Type B pancreatic cell (in vitro differentiated cells): ENCODE measurements around the gene KRTAP12-3. TPM values are rescaled to one million over a fixed set of nuclear protein-coding genes. Genes with fewer than 3 reads are reported as not detected.
"Not testable (repeated sequence)": the region's sequence is repeated elsewhere in the genome, so short reads cannot be mapped to it uniquely, and the experiment has no call there.

Source experiments
- DNase-seq: peaks from one replicate; pipeline ENCODE4 v3.0.0; 2021; ENCODE audit warnings: mixed read lengths; ENCODE audit not compliant: unreplicated experiment; ENCODE audit errors: extremely low spot score
- H3K27ac Mint-ChIP-seq: 2 replicates; pipeline ENCODE4 v1.8.0; 2021; ENCODE audit warnings: mild to moderate bottlenecking, mixed read lengths
- H3K27me3 Mint-ChIP-seq: 2 replicates; pipeline ENCODE4 v1.8.0; 2021; ENCODE audit warnings: mixed read lengths
- H3K36me3 Mint-ChIP-seq: 2 replicates; pipeline ENCODE4 v1.8.0; 2021; ENCODE audit warnings: mixed read lengths
- H3K4me1 Mint-ChIP-seq: one replicate; pipeline ENCODE4 v1.8.0; 2021; ENCODE audit warnings: mixed read lengths; ENCODE audit not compliant: unreplicated experiment
- H3K4me3 Mint-ChIP-seq: 2 replicates; pipeline ENCODE4 v1.8.0; 2021; ENCODE audit warnings: mild to moderate bottlenecking, mixed read lengths
- H3K9me3 Mint-ChIP-seq: 2 replicates; pipeline ENCODE4 v1.8.0; 2021; ENCODE audit warnings: mixed read lengths
- total RNA-seq: library from RNA; stranded (reverse); gene quantifications from 2 replicates; pipeline ENCODE4 v1.2.1, GENCODE V29; 2021; ENCODE audit warnings: low replicate concordance
- TF ChIP-seq, protein P1 (sequence below): fragments of 200-600 bp; sonication (generic); conservative IDR thresholded peaks from 2 replicates; pipeline ENCODE4 v1.5.0; 2021; ENCODE audit warnings: antibody characterized with exemption, mild to moderate bottlenecking

Gene KRTAP12-3
- total RNA-seq, 1 donor from 2014 or later = not detected

DNA sequence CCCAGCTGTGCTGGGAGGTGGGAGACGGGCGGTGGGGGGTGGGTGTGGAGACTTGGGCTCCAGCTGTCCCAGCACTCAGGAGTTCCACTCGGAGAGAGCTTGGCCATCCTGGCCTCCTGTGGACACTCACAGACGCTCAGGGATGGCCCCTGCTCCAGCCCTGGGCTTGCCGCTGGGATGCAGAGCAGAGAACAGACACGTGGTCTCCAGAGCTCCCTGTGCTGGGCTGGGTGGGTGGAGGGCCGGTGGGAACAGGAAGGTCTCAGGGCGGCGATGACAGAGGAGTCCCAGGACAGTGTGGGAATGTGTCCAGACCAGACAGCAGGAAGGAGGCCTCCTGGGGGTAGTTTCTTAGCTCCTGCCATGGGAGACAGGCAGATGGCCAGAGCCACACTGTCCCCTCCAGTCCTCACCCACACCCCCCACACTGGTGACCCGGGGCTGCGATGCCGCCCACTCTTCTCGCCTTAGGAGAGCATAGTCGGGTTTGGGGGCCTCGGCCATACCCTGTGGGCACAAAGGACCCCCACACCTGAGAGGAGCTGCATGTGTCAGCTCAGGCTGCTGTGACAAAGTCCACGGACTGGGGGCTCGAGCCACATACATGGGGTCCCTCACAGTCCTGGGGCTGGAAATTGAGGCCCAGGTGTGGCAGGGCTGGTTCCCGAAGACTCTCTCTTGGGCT, 28.9 kb upstream of the KRTAP12-3 start:
- Mint-ChIP-seq H3K4me3 (no peak overlapping the region), H3K27ac (no peak overlapping the region), H3K4me1 (no peaks in the 10 kb centered on the region), H3K36me3 (no peaks in the 10 kb centered on the region), H3K9me3 (peaks cover 27% of the 10 kb centered on the region), H3K27me3 (peaks cover 3% of the 10 kb centered on the region)
- no peak for DNase-seq
- TF ChIP-seq, protein P1, sequence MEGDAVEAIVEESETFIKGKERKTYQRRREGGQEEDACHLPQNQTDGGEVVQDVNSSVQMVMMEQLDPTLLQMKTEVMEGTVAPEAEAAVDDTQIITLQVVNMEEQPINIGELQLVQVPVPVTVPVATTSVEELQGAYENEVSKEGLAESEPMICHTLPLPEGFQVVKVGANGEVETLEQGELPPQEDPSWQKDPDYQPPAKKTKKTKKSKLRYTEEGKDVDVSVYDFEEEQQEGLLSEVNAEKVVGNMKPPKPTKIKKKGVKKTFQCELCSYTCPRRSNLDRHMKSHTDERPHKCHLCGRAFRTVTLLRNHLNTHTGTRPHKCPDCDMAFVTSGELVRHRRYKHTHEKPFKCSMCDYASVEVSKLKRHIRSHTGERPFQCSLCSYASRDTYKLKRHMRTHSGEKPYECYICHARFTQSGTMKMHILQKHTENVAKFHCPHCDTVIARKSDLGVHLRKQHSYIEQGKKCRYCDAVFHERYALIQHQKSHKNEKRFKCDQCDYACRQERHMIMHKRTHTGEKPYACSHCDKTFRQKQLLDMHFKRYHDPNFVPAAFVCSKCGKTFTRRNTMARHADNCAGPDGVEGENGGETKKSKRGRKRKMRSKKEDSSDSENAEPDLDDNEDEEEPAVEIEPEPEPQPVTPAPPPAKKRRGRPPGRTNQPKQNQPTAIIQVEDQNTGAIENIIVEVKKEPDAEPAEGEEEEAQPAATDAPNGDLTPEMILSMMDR = no peak

GRCh38 chr21:44630440-44630839, 27.3 kb upstream of the KRTAP12-3 start:
- H3K4me1 Mint-ChIP-seq = no peaks in the 10 kb centered on the region
- H3K4me3 Mint-ChIP-seq = no peak overlapping the region
- no peak overlapping the region for H3K27ac Mint-ChIP-seq
- no peaks in the 10 kb centered on the region for H3K36me3 Mint-ChIP-seq
- TF ChIP-seq, protein P1 = no peak
- peaks cover 24% of the 10 kb centered on the region for H3K9me3 Mint-ChIP-seq
- H3K27me3 Mint-ChIP-seq = peaks cover 3% of the 10 kb centered on the region
- no peak for DNase-seq

DNA sequence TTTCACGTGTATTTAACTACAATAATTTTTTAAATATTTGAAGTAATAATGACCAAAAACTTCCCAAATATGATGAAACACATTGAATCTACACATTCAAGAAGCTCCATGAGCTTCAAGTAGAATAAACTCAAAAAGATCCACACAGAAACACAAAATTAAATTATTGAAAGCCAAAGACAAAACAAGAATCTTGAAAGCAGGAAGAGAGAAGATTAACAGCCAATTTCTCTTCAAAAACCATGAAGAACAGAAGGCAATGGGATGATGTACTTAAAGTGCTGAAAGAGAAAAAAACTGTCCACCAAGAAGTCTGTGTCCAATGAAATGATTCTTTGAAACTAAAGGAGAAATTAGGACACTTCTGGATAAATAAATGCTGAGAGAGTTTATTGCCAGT, 25.7 kb upstream of the KRTAP12-3 start:
- H3K4me1 Mint-ChIP-seq = no peaks in the 10 kb centered on the region
- no peak overlapping the region for H3K27ac Mint-ChIP-seq
- no peak for DNase-seq
- no peak overlapping the region for H3K4me3 Mint-ChIP-seq
- TF ChIP-seq, protein P1 = no peak
- peaks cover 3% of the 10 kb centered on the region for H3K27me3 Mint-ChIP-seq
- no peaks in the 10 kb centered on the region for H3K36me3 Mint-ChIP-seq
- H3K9me3 Mint-ChIP-seq = peaks cover 24% of the 10 kb centered on the region

DNA sequence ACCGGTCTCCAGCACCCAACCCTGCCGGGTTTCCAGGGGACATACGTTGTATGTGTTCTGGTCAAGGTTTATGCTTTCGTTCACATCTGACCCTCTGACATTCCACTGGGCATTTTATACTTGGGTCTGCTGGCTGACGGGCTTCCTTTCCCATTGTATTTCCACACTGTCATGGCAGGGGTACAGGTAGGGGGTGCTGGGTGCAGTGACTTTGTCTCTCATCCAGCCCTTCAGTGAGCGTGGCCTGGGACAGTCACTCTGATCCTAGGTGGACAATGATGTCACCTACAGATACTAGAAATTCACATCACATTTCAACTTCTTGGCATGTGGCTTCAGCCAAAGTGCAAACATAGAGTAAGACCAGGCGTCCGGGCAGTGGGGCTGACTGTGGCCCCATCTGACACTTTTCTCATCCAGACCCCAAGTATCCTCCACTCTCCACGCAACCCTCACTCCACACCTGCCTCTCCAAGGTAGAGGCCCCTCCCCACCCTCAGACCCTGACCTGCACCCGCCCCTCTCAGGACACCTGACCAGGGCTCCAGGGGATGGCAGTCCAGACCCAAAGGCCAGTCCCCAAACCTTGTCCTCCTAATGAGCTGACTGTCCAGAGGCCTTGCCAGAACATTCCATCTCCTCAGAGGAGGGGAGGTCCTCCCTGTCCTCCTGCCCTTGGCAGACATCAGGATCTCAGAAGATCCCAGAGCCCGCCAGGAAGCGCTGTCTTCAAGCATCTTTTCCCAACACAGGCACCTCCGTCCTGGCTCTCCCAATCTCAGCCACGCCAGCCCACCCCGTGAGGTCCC, 21.3 kb upstream of the KRTAP12-3 start:
- no peaks in the 10 kb centered on the region for H3K4me1 Mint-ChIP-seq
- TF ChIP-seq, protein P1 = no peak
- H3K9me3 Mint-ChIP-seq = peaks cover 20% of the 10 kb centered on the region
- peak; percentile 48 for DNase-seq
- H3K27ac Mint-ChIP-seq = no peak overlapping the region
- H3K27me3 Mint-ChIP-seq = peaks cover 3% of the 10 kb centered on the region
- H3K36me3 Mint-ChIP-seq = no peaks in the 10 kb centered on the region
- H3K4me3 Mint-ChIP-seq = no peak overlapping the region

GRCh38 chr21:44637018-44637850, 20.5 kb upstream of the KRTAP12-3 start, which contains the start of gene KRTAP10-10:
Gene KRTAP10-10, plus strand, starts transcription at chr21:44637356. Its CDS starts 62 bp downstream, at chr21:44637418.
- H3K9me3 Mint-ChIP-seq = peaks cover 12% of the 10 kb centered on the region
- peak; percentile 64 for DNase-seq
- H3K27me3 Mint-ChIP-seq = peaks cover 3% of the 10 kb centered on the region
- TF ChIP-seq, protein P1 = no peak
- no peaks in the 10 kb centered on the region for H3K4me1 Mint-ChIP-seq
- H3K36me3 Mint-ChIP-seq = no peaks in the 10 kb centered on the region
- no peak within 1 kb of the TSS for H3K4me3 Mint-ChIP-seq
- no peak within 1 kb of the TSS for H3K27ac Mint-ChIP-seq

GRCh38 chr21:44637851-44638348, 19.8 kb upstream of the KRTAP12-3 start:
- DNase-seq = peak; percentile 22
- not testable (repeated sequence) for H3K27me3 Mint-ChIP-seq, H3K4me3 Mint-ChIP-seq, H3K27ac Mint-ChIP-seq, H3K36me3 Mint-ChIP-seq, H3K4me1 Mint-ChIP-seq
- peaks cover 12% of the 10 kb centered on the region for H3K9me3 Mint-ChIP-seq

DNA sequence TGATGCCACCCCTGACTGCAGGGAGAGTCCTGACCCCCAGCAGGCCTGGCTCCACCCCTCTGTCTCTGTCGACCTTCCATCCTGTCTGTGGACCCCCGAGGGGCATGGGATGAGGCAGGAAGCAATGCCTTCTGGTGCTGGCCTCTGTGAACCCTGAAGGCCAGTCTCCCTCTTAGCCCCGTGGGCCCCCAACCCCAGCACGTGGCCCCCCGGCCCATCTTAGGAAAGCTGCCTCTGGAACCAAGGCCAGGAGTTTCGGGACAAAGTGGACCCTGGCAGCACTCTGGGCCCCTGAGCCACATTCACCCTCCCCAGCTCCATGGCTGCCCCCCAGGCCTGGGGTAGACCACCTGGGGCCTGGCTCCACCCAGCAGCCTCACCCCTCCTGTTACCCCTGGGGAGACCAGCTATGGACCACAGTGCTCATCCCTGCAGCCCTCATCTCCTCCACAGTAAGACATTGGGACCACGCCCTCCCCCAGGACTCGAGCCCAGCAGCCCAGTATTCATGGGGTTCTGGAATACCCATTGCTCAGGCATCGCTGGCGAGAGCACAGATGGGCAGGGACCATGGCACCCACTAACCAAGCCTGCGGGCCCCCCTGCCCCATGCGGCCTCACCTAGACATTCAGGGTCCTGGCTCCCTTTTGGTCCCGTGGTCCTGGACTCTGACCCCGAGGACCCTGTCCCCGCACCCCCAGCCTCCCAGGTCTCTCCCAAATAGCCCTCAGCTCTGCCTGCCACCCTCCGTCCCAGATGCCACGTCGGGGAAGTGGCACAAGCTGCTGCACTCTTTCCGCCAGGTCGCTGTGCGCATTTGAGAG, 19.0 kb upstream of the KRTAP12-3 start:
- not testable (repeated sequence) for H3K4me1 Mint-ChIP-seq, H3K36me3 Mint-ChIP-seq, H3K27ac Mint-ChIP-seq, H3K4me3 Mint-ChIP-seq, H3K27me3 Mint-ChIP-seq
- DNase-seq = peak; percentile 55
- H3K9me3 Mint-ChIP-seq = peaks cover 14% of the 10 kb centered on the region
